ENCODE measurements around the gene CRB2. TPM values are rescaled to one million over a fixed set of nuclear protein-coding genes. Genes with fewer than 3 reads are reported as not detected.

Gene CRB2
- total and polyA plus RNA-seq, 2 donors (not counting 3 experiments of a cell fraction or from before 2014, with no cell fraction given): not detected

DNA sequence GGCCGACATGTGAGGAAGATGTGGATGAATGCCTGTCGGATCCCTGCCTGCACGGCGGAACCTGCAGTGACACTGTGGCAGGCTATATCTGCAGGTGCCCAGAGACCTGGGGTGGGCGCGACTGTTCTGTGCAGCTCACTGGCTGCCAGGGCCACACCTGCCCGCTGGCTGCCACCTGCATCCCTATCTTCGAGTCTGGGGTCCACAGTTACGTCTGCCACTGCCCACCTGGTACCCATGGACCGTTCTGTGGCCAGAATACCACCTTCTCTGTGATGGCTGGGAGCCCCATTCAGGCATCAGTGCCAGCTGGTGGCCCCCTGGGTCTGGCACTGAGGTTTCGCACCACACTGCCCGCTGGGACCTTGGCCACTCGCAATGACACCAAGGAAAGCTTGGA is 14.1 kb downstream of the CRB2 start:
- ChIA-PET POLR2A (no interaction called here), CTCF (interaction anchor here (1.3 kb wide), 1 partner anchor 16 kb away, joined by 4 read pairs; no protein-coding TSS in a partner anchor)
- TF ChIP-seq FOS (IDR thresholded peaks at IDR 0.05; ENCODE audit: borderline replicate concordance, insufficient read depth, low read length): no peak
- no peak for TF ChIP-seq POLR2AphosphoS5 (IDR thresholded peaks at IDR 0.05; ENCODE audit: insufficient read depth, low read depth, low read length)
- TF ChIP-seq GATA2 (IDR thresholded peaks at IDR 0.05; ENCODE audit: insufficient read depth, insufficient read length, low read depth, low read length): no peak
- TF ChIP-seq, protein P1, sequence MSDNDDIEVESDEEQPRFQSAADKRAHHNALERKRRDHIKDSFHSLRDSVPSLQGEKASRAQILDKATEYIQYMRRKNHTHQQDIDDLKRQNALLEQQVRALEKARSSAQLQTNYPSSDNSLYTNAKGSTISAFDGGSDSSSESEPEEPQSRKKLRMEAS (IDR thresholded peaks at IDR 0.05; ENCODE audit: insufficient read depth, insufficient read length): no peak
- no peak for TF ChIP-seq EZH2 (IDR thresholded peaks at IDR 0.05; ENCODE audit: borderline replicate concordance, low read depth, low read length, severe bottlenecking)
- DNase-seq (ENCODE audit: low read depth, low spot score) (no peak), FAIRE-seq (no peak)
- Histone ChIP-seq H3K27ac (ENCODE audit: insufficient read depth, low read depth, low read length) (no peak overlapping the region), H3K9ac (replicated peaks; ENCODE audit: extremely low read depth, insufficient read depth, low read length) (no peak overlapping the region), H3K4me1 (ENCODE audit: control insufficient read depth, extremely low read depth, insufficient read depth, low read length) (no peaks in the 10 kb centered on the region), H3K9me1 (replicated peaks; ENCODE audit: control insufficient read depth, extremely low read depth, insufficient read depth, low read length) (no peaks in the 10 kb centered on the region), H3K4me2 (ENCODE audit: insufficient read depth, low read length) (no peak overlapping the region), H3K9me3 (replicated peaks; ENCODE audit: control insufficient read depth, insufficient read depth, low read length) (no peaks in the 10 kb centered on the region), H3K4me3 (replicated peaks in 1 of 3; ENCODE audit: insufficient read depth in 1 of 3, low read depth in 1 of 3, low read length in 3 of 3) (no peak overlapping the region), H4K20me1 (replicated peaks; ENCODE audit: control insufficient read depth, extremely low read depth, insufficient read depth, low read length) (no peaks in the 10 kb centered on the region), H3K36me3 (ENCODE audit: control insufficient read depth in 2 of 2, extremely low read depth in 1 of 2, insufficient read depth in 2 of 2, low read length in 2 of 2) (no peaks in the 10 kb centered on the region), H2AFZ (ENCODE audit: low read depth, low read length) (no peak overlapping the region), H3K79me2 (ENCODE audit: control insufficient read depth, insufficient read depth, low read length) (no peaks in the 10 kb centered on the region), H3K27me3 (ENCODE audit: control insufficient read depth in 2 of 2, insufficient read depth in 2 of 2, low read length in 2 of 2) (peaks cover 24 to 27% of the 10 kb centered on the region in 2 experiments)
- BruUV-seq (replicated peaks): no TSS peak
- intact Hi-C loops (cut with micrococcal nuclease) (no loop called here), dilution Hi-C loops (cut with MboI; ENCODE audit: extremely low pct_ligation_motif_present, low sequenced_read_pairs) (no loop called here)

DNA sequence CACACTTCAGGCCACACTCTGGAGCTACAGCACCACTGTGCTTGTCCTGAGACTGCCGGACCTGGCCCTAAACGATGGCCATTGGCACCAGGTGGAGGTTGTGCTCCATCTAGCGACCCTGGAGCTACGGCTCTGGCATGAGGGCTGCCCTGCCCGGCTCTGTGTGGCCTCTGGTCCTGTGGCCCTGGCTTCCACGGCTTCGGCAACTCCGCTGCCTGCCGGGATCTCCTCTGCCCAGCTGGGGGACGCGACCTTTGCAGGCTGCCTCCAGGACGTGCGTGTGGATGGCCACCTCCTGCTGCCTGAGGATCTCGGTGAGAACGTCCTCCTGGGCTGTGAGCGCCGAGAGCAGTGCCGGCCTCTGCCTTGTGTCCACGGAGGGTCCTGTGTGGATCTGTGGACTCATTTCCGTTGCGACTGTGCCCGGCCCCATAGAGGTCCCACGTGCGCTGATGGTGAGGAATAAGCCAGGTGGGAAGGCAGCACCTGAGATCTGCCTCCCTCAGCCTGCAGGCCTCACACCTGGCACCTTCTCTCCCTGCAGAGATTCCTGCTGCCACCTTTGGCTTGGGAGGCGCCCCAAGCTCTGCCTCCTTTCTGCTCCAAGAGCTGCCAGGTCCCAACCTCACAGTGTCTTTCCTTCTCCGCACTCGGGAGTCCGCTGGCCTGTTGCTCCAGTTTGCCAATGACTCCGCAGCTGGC is 14.7 kb downstream of the CRB2 start:
- ChIA-PET CTCF (interaction anchor here (1.3 kb wide), 1 partner anchor 16 kb away, joined by 4 read pairs; no protein-coding TSS in a partner anchor), POLR2A (no interaction called here)
- Histone ChIP-seq H3K4me3 (replicated peaks in 1 of 3; ENCODE audit: insufficient read depth in 1 of 3, low read depth in 1 of 3, low read length in 3 of 3) (no peak overlapping the region), H3K4me2 (ENCODE audit: insufficient read depth, low read length) (no peak overlapping the region), H4K20me1 (replicated peaks; ENCODE audit: control insufficient read depth, extremely low read depth, insufficient read depth, low read length) (no peaks in the 10 kb centered on the region), H3K36me3 (ENCODE audit: control insufficient read depth in 2 of 2, extremely low read depth in 1 of 2, insufficient read depth in 2 of 2, low read length in 2 of 2) (no peaks in the 10 kb centered on the region), H3K27ac (ENCODE audit: insufficient read depth, low read depth, low read length) (no peak overlapping the region), H2AFZ (ENCODE audit: low read depth, low read length) (no peak overlapping the region), H3K9me1 (replicated peaks; ENCODE audit: control insufficient read depth, extremely low read depth, insufficient read depth, low read length) (no peaks in the 10 kb centered on the region), H3K9me3 (replicated peaks; ENCODE audit: control insufficient read depth, insufficient read depth, low read length) (no peaks in the 10 kb centered on the region), H3K9ac (replicated peaks; ENCODE audit: extremely low read depth, insufficient read depth, low read length) (no peak overlapping the region), H3K27me3 (ENCODE audit: control insufficient read depth in 2 of 2, insufficient read depth in 2 of 2, low read length in 2 of 2) (peaks cover 24 to 31% of the 10 kb centered on the region in 2 experiments), H3K79me2 (ENCODE audit: control insufficient read depth, insufficient read depth, low read length) (no peaks in the 10 kb centered on the region), H3K4me1 (ENCODE audit: control insufficient read depth, extremely low read depth, insufficient read depth, low read length) (no peaks in the 10 kb centered on the region)
- dilution Hi-C loops (cut with MboI; ENCODE audit: extremely low pct_ligation_motif_present, low sequenced_read_pairs): no loop called here
- DNase-seq (ENCODE audit: low read depth, low spot score) (no peak), FAIRE-seq (no peak)
- BruUV-seq (replicated peaks): no TSS peak
- intact Hi-C loops (cut with micrococcal nuclease): no loop called here
- TF ChIP-seq JUN (IDR thresholded peaks at IDR 0.05; ENCODE audit: borderline replicate concordance, insufficient read depth, insufficient read length, low read depth) (no peak), POLR2AphosphoS5 (IDR thresholded peaks at IDR 0.05; ENCODE audit: insufficient read depth, low read depth, low read length) (no peak), MYC (IDR thresholded peaks at IDR 0.05; ENCODE audit: low read depth, low read length) (no peak), GATA2 (IDR thresholded peaks at IDR 0.05; ENCODE audit: insufficient read depth, insufficient read length, low read depth, low read length) (no peak), EZH2 (IDR thresholded peaks at IDR 0.05; ENCODE audit: borderline replicate concordance, low read depth, low read length, severe bottlenecking) (no peak), POLR2A (IDR thresholded peaks at IDR 0.05; ENCODE audit: low read depth, low read length) (no peak)
- TF ChIP-seq, protein P1 (IDR thresholded peaks at IDR 0.05; ENCODE audit: insufficient read depth, insufficient read length): no peak
